IgD-negative memory B cell (primary cell): ENCODE measurements around the gene SUN2. TPM values are rescaled to one million over a fixed set of nuclear protein-coding genes. Genes with fewer than 3 reads are reported as not detected.

ENCODE experiments used
- H3K27ac Mint-ChIP-seq, 3 donors: one replicate each; pipeline ENCODE4 v1.8.0; 2020 to 2022; ENCODE audit warnings: mild to moderate bottlenecking in 3 of 3, mixed read lengths in 3 of 3, moderate library complexity in 1 of 3
- H3K27me3 Mint-ChIP-seq: one replicate; pipeline ENCODE4 v1.8.0; 2021; ENCODE audit warnings: mixed read lengths
- H3K36me3 Mint-ChIP-seq: one replicate; pipeline ENCODE4 v1.8.0; 2020; ENCODE audit warnings: mild to moderate bottlenecking, mixed read lengths
- H3K4me1 Mint-ChIP-seq, 3 donors: one replicate each; pipeline ENCODE4 v1.8.0; 2020 to 2022; ENCODE audit warnings: mixed read lengths in 3 of 3, mild to moderate bottlenecking in 1 of 3
- H3K4me3 Mint-ChIP-seq, 4 donors: one replicate each; pipeline ENCODE4 v1.8.0; 2020 to 2022; ENCODE audit warnings: mild to moderate bottlenecking in 4 of 4, mixed read lengths in 4 of 4, moderate library complexity in 3 of 4
- H3K9me3 Mint-ChIP-seq, 3 donors: one replicate each; pipeline ENCODE4 v1.8.0; 2020 to 2021; ENCODE audit warnings: mixed read lengths in 3 of 3, mild to moderate bottlenecking in 1 of 3
- polyA plus RNA-seq: library from polyadenylated mRNA; unstranded; fragments of 300-500 nt; fragmentation: Illumina TruSeq; gene quantifications from one replicate; pipeline ENCODE4 v1.2.3, GENCODE V29; 2021

SUN2 gene
- polyA plus RNA-seq, 1 donor from 2014 or later: 206 TPM

GRCh38 chr22:38728871-38729796 lies 26.7 kb downstream of the SUN2 start:
- H3K36me3 Mint-ChIP-seq: peaks cover 4% of the 10 kb centered on the region
- peak overlapping the region in 1 of 4 donors; percentile 65 for H3K4me3 Mint-ChIP-seq
- peaks cover 4 to 18% (median 8%) of the 10 kb centered on the region in 3 donors for H3K4me1 Mint-ChIP-seq
- no peaks in the 10 kb centered on the region for H3K9me3 Mint-ChIP-seq
- no peaks in the 10 kb centered on the region for H3K27me3 Mint-ChIP-seq
- peak overlapping the region; percentile 31 to 95 (median 74) for H3K27ac Mint-ChIP-seq

GRCh38 chr22:38727530-38728451 lies 28.0 kb downstream of the SUN2 start:
- Mint-ChIP-seq H3K4me3 (peak overlapping the region in 1 of 4 donors; percentile 65), H3K9me3 (no peaks in the 10 kb centered on the region), H3K36me3 (peaks cover 4% of the 10 kb centered on the region), H3K27me3 (no peaks in the 10 kb centered on the region), H3K4me1 (peaks cover 0 to 6% (median 0%) of the 10 kb centered on the region in 3 donors), H3K27ac (peak overlapping the region; percentile 31 to 87 (median 74))

GRCh38 chr22:38727123-38727522 lies 28.7 kb downstream of the SUN2 start:
- no peak overlapping the region for H3K4me3 Mint-ChIP-seq
- no peaks in the 10 kb centered on the region for H3K27me3 Mint-ChIP-seq
- peak overlapping the region in 2 of 3 donors; percentile 72 to 81 for H3K27ac Mint-ChIP-seq
- no peaks in the 10 kb centered on the region for H3K9me3 Mint-ChIP-seq
- H3K36me3 Mint-ChIP-seq: peaks cover 4% of the 10 kb centered on the region
- H3K4me1 Mint-ChIP-seq: peaks cover 0 to 6% (median 0%) of the 10 kb centered on the region in 3 donors

GRCh38 chr22:38725900-38726655 lies 29.7 kb downstream of the SUN2 start:
- Mint-ChIP-seq H3K4me3 (peak overlapping the region in 1 of 4 donors; percentile 76), H3K9me3 (no peaks in the 10 kb centered on the region), H3K27ac (peak overlapping the region in 2 of 3 donors; percentile 41 to 80), H3K4me1 (peaks cover 0 to 6% (median 2%) of the 10 kb centered on the region in 3 donors), H3K27me3 (no peaks in the 10 kb centered on the region), H3K36me3 (peaks cover 4% of the 10 kb centered on the region)

- H3K27me3 Mint-ChIP-seq: no peaks in the 10 kb centered on the region
- H3K9me3 Mint-ChIP-seq: no peaks in the 10 kb centered on the region
- peak overlapping the region in 1 of 4 donors; percentile 15 for H3K4me3 Mint-ChIP-seq
- H3K27ac Mint-ChIP-seq: peak overlapping the region in 1 of 3 donors; percentile 80
- H3K36me3 Mint-ChIP-seq: peaks cover 3% of the 10 kb centered on the region
- H3K4me1 Mint-ChIP-seq: peaks cover 0 to 6% (median 2%) of the 10 kb centered on the region in 3 donors
These were observed 30.7 kb downstream of the SUN2 start for GRCh38 chr22:38724926-38725571.

- peaks cover 0 to 6% (median 2%) of the 10 kb centered on the region in 3 donors for H3K4me1 Mint-ChIP-seq
- H3K27ac Mint-ChIP-seq: peak overlapping the region in 2 of 3 donors; percentile 19 to 80
- no peak overlapping the region for H3K4me3 Mint-ChIP-seq
- no peaks in the 10 kb centered on the region for H3K9me3 Mint-ChIP-seq
- H3K27me3 Mint-ChIP-seq: no peaks in the 10 kb centered on the region
- peaks cover 3% of the 10 kb centered on the region for H3K36me3 Mint-ChIP-seq
These were observed 31.6 kb downstream of the SUN2 start for GRCh38 chr22:38724176-38724575.

- no peaks in the 10 kb centered on the region for H3K9me3 Mint-ChIP-seq
- H3K36me3 Mint-ChIP-seq: peaks cover 3% of the 10 kb centered on the region
- peak overlapping the region in 1 of 3 donors; percentile 1 for H3K27ac Mint-ChIP-seq
- H3K27me3 Mint-ChIP-seq: no peaks in the 10 kb centered on the region
- H3K4me1 Mint-ChIP-seq: peaks cover 0 to 9% (median 2%) of the 10 kb centered on the region in 3 donors
- no peak overlapping the region for H3K4me3 Mint-ChIP-seq
These were observed 34.2 kb downstream of the SUN2 start for GRCh38 chr22:38721551-38721950.

- H3K36me3 Mint-ChIP-seq: no peaks in the 10 kb centered on the region
- no peaks in the 10 kb centered on the region for H3K27me3 Mint-ChIP-seq
- no peak overlapping the region for H3K4me3 Mint-ChIP-seq
These were observed 35.4 kb downstream of the SUN2 start for GRCh38 chr22:38720350-38720749.

GRCh38 chr22:38719196-38719595 lies 36.6 kb downstream of the SUN2 start:
- H3K36me3 Mint-ChIP-seq: no peaks in the 10 kb centered on the region
- no peaks in the 10 kb centered on the region for H3K9me3 Mint-ChIP-seq
- H3K27me3 Mint-ChIP-seq: no peaks in the 10 kb centered on the region
- no peak overlapping the region for H3K4me3 Mint-ChIP-seq
- H3K4me1 Mint-ChIP-seq: peaks cover 4 to 8% (median 8%) of the 10 kb centered on the region in 3 donors
- H3K27ac Mint-ChIP-seq: peak overlapping the region in 1 of 3 donors; percentile 76

More at GRCh38 chr22:38720350-38720749, 35.4 kb downstream of the SUN2 start:
- H3K9me3 Mint-ChIP-seq: no peaks in the 10 kb centered on the region
- H3K4me1 Mint-ChIP-seq: peaks cover 0 to 11% (median 4%) of the 10 kb centered on the region in 3 donors
- H3K27ac Mint-ChIP-seq: no peak overlapping the region

GRCh38 chr22:38718414-38718813 lies 37.4 kb downstream of the SUN2 start:
- H3K4me3 Mint-ChIP-seq: no peak overlapping the region
- H3K27ac Mint-ChIP-seq: peak overlapping the region in 2 of 3 donors; percentile 40 to 69
- H3K27me3 Mint-ChIP-seq: no peaks in the 10 kb centered on the region
- H3K36me3 Mint-ChIP-seq: no peaks in the 10 kb centered on the region
- H3K4me1 Mint-ChIP-seq: peaks cover 10 to 13% (median 12%) of the 10 kb centered on the region in 3 donors
- H3K9me3 Mint-ChIP-seq: no peaks in the 10 kb centered on the region

GRCh38 chr22:38717244-38717643 lies 38.6 kb downstream of the SUN2 start:
- Mint-ChIP-seq H3K4me1 (peaks cover 18 to 24% (median 20%) of the 10 kb centered on the region in 3 donors), H3K9me3 (no peaks in the 10 kb centered on the region), H3K4me3 (no peak overlapping the region), H3K27me3 (no peaks in the 10 kb centered on the region), H3K36me3 (peaks cover under 1% of the 10 kb centered on the region), H3K27ac (peak overlapping the region in 1 of 3 donors; percentile 75)

GRCh38 chr22:38716826-38717225 lies 39.0 kb downstream of the SUN2 start:
- peak overlapping the region in 1 of 3 donors; percentile 75 for H3K27ac Mint-ChIP-seq
- H3K4me1 Mint-ChIP-seq: peaks cover 21 to 28% (median 23%) of the 10 kb centered on the region in 3 donors
- H3K9me3 Mint-ChIP-seq: no peaks in the 10 kb centered on the region
- peak overlapping the region in 1 of 4 donors; percentile 38 for H3K4me3 Mint-ChIP-seq
- no peaks in the 10 kb centered on the region for H3K27me3 Mint-ChIP-seq
- peaks cover 4% of the 10 kb centered on the region for H3K36me3 Mint-ChIP-seq

GRCh38 chr22:38716271-38716670 lies 39.5 kb downstream of the SUN2 start:
- H3K9me3 Mint-ChIP-seq: no peaks in the 10 kb centered on the region
- H3K27me3 Mint-ChIP-seq: no peaks in the 10 kb centered on the region
- peak overlapping the region in 1 of 4 donors; percentile 38 for H3K4me3 Mint-ChIP-seq
- H3K27ac Mint-ChIP-seq: no peak overlapping the region
- H3K4me1 Mint-ChIP-seq: peaks cover 20 to 29% (median 23%) of the 10 kb centered on the region in 3 donors
- H3K36me3 Mint-ChIP-seq: peaks cover 4% of the 10 kb centered on the region
